ENCODE measurements around the gene GPANK1.
"Not testable (repeated sequence)": the region's sequence is repeated elsewhere in the genome, so short reads cannot be mapped to it uniquely, and the experiment has no call there.

- TF ChIP-seq CTCF (conservative IDR thresholded peaks at IDR 0.05; ENCODE audit: low read length); EZH2phosphoT487 (IDR thresholded peaks at IDR 0.05; ENCODE audit: borderline replicate concordance): not testable (repeated sequence)
Observed at GRCh38 chr6:31709157-31709556, 44.4 kb upstream of the GPANK1 start.

All from Loucy (cell line).